ENCODE measurements around the gene CRABP2.

GRCh38 chr1:156751451-156751756, 46.0 kb upstream of the CRABP2 start, which contains the start of gene HDGF:
- TF ChIP-seq CTCF (IDR thresholded peaks at IDR 0.05): peak; percentile 6
- no peak for TF ChIP-seq EZH2 (IDR thresholded peaks at IDR 0.05; ENCODE audit: borderline replicate concordance, insufficient read depth, low read depth, low read length, poor library complexity, severe bottlenecking)
